SU-DHL-6 (cell line): ENCODE measurements around the gene FASLG.

Source experiments
- H2AFZ ChIP-seq: fragments of 200-600 bp; sonication (generic); 2 replicates; pipeline ENCODE4 v1.6.1; 2014; ENCODE audit warnings: low read depth, mild to moderate bottlenecking, moderate library complexity, mixed read lengths, antibody characterized with exemption, low read length; ENCODE audit not compliant: severe bottlenecking
- H3F3A ChIP-seq: fragments of 200-600 bp; shearing (Covaris generic); 2 replicates; pipeline ENCODE4 v1.6.0; 2016; ENCODE audit warnings: antibody characterized with exemption, mild to moderate bottlenecking; ENCODE audit not compliant: insufficient read depth
- H3K27ac ChIP-seq: fragments of 200-600 bp; sonication (generic); 2 replicates; pipeline ENCODE4 v1.5.1; 2016; ENCODE audit warnings: low read depth, mild to moderate bottlenecking, low read length, moderate library complexity, mixed read lengths
- H3K27me3 ChIP-seq: fragments of 200-600 bp; sonication (generic), shearing (Covaris generic); 2 replicates; pipeline ENCODE4 v1.6.0; 2014; ENCODE audit warnings: mild to moderate bottlenecking, low read length
- H3K36me3 ChIP-seq: fragments of 200-600 bp; sonication (generic); 2 replicates; pipeline ENCODE4 v1.6.1; 2014; ENCODE audit warnings: mild to moderate bottlenecking, low read length, mixed read lengths
- H3K4me2 ChIP-seq: fragments of 300-600, 200-600 bp; shearing (Covaris generic), sonication (generic); 2 replicates; pipeline ENCODE4 v1.6.0; 2014; ENCODE audit warnings: low read length, low read depth, mild to moderate bottlenecking; ENCODE audit not compliant: poor library complexity, severe bottlenecking
- H3K4me3 ChIP-seq: fragments of 200-600 bp; sonication (generic); 2 replicates; pipeline ENCODE4 v1.5.1; 2014; ENCODE audit warnings: antibody characterized with exemption, low read length, mild to moderate bottlenecking, mixed read lengths; ENCODE audit not compliant: insufficient read depth, poor library complexity, severe bottlenecking
- H3K79me2 ChIP-seq: fragments of 200-600 bp; sonication (generic); 2 replicates; pipeline ENCODE4 v1.6.1; 2014; ENCODE audit warnings: mild to moderate bottlenecking, low read length, moderate library complexity; ENCODE audit not compliant: insufficient read depth
- H3K9ac ChIP-seq: fragments of 200-600 bp; sonication (generic); 2 replicates; pipeline ENCODE4 v1.7.0; 2014; ENCODE audit warnings: mild to moderate bottlenecking, low read length
- H3K9me2 ChIP-seq: fragments of 200-600 bp; sonication (generic); replicated peaks from 2 replicates; pipeline ENCODE4 v1.6.1; 2014; ENCODE audit warnings: low read length; ENCODE audit not compliant: insufficient read depth
- H3K9me3 ChIP-seq: fragments of 200-600 bp; sonication (generic); 2 replicates; pipeline ENCODE4 v1.6.1; 2014; ENCODE audit warnings: low read length, mixed read lengths; ENCODE audit not compliant: insufficient read depth
- H4K20me1 ChIP-seq: fragments of 200-600 bp; sonication (generic); 2 replicates; pipeline ENCODE4 v1.6.1; 2014; ENCODE audit warnings: low read depth, mild to moderate bottlenecking, antibody characterized with exemption, low read length, moderate library complexity, mixed read lengths
- CTCF ChIP-seq: fragments of 200-600 bp; sonication (generic); IDR thresholded peaks from one replicate; pipeline ENCODE4 v1.5.1; 2017; ENCODE audit warnings: antibody characterized with exemption, mild to moderate bottlenecking, low read length, moderate library complexity; ENCODE audit not compliant: insufficient read depth, poor library complexity, severe bottlenecking
- EZH2phosphoT487 ChIP-seq: fragments of 200-600 bp; sonication (generic), shearing (Covaris generic); conservative IDR thresholded peaks from 2 replicates; pipeline ENCODE4 v1.6.1; 2018; ENCODE audit warnings: mild to moderate bottlenecking, antibody characterized with exemption, low read length, moderate library complexity, mixed read lengths

FASLG gene

GRCh38 chr1:172638885-172639831 is 19.7 kb upstream of the FASLG start:
- H3K4me3 ChIP-seq, result no peak overlapping the region
- TF ChIP-seq EZH2phosphoT487 (no peak), CTCF (no peak)
- no peaks in the 10 kb centered on the region for H3K9me3 ChIP-seq
- H4K20me1 ChIP-seq, result no peaks in the 10 kb centered on the region
- no peak overlapping the region for H3K9ac ChIP-seq
- no peaks in the 10 kb centered on the region for H3K79me2 ChIP-seq
- H3K36me3 ChIP-seq, result no peaks in the 10 kb centered on the region
- no peak overlapping the region for H3K27ac ChIP-seq
- H2AFZ ChIP-seq, result peak overlapping the region; percentile 31
- H3K9me2 ChIP-seq, result no peaks in the 10 kb centered on the region
- no peak overlapping the region for H3K4me2 ChIP-seq
- no peaks in the 10 kb centered on the region for H3F3A ChIP-seq
- no peaks in the 10 kb centered on the region for H3K27me3 ChIP-seq

- H4K20me1 ChIP-seq, result no peaks in the 10 kb centered on the region
- H3K36me3 ChIP-seq, result no peaks in the 10 kb centered on the region
- no peak overlapping the region for H3K4me2 ChIP-seq
- no peaks in the 10 kb centered on the region for H3K79me2 ChIP-seq
- H3F3A ChIP-seq, result no peaks in the 10 kb centered on the region
- H3K9me2 ChIP-seq, result no peaks in the 10 kb centered on the region
- H3K9ac ChIP-seq, result no peak overlapping the region
- TF ChIP-seq EZH2phosphoT487 (no peak), CTCF (no peak)
- H3K4me3 ChIP-seq, result no peak overlapping the region
- H3K27me3 ChIP-seq, result no peaks in the 10 kb centered on the region
- H3K9me3 ChIP-seq, result no peaks in the 10 kb centered on the region
- H2AFZ ChIP-seq, result no peak overlapping the region
- no peak overlapping the region for H3K27ac ChIP-seq
Measured at GRCh38 chr1:172640111-172640510, 18.8 kb upstream of the FASLG start.

GRCh38 chr1:172641492-172641891 is 17.4 kb upstream of the FASLG start:
- no peaks in the 10 kb centered on the region for H3K27me3 ChIP-seq
- no peak overlapping the region for H3K4me3 ChIP-seq
- H3K9me3 ChIP-seq, result no peaks in the 10 kb centered on the region
- H4K20me1 ChIP-seq, result no peaks in the 10 kb centered on the region
- H3K9me2 ChIP-seq, result no peaks in the 10 kb centered on the region
- H3K9ac ChIP-seq, result no peak overlapping the region
- H3F3A ChIP-seq, result no peaks in the 10 kb centered on the region
- no peak overlapping the region for H3K4me2 ChIP-seq
- no peaks in the 10 kb centered on the region for H3K79me2 ChIP-seq
- no peak overlapping the region for H3K27ac ChIP-seq
- TF ChIP-seq CTCF (no peak), EZH2phosphoT487 (no peak)
- no peak overlapping the region for H2AFZ ChIP-seq
- H3K36me3 ChIP-seq, result no peaks in the 10 kb centered on the region
